ENCODE measurements around the gene DMRTC1. TPM values are rescaled to one million over a fixed set of nuclear protein-coding genes. Genes with fewer than 3 reads are reported as not detected.
"Not testable (repeated sequence)": the region's sequence is repeated elsewhere in the genome, so short reads cannot be mapped to it uniquely, and the experiment has no call there.

The DMRTC1 gene, protein sequence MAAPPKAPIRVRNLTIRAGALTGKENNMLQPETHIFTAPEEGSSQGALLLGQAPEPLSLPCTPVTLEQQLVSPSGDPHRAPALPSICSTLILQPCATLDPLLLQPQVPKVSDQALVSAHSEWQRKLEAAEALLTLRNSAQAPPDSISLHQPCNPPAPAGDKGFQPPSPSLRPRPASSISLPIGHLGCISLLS
- not detected in 2 replicates for total RNA-seq

DNA sequence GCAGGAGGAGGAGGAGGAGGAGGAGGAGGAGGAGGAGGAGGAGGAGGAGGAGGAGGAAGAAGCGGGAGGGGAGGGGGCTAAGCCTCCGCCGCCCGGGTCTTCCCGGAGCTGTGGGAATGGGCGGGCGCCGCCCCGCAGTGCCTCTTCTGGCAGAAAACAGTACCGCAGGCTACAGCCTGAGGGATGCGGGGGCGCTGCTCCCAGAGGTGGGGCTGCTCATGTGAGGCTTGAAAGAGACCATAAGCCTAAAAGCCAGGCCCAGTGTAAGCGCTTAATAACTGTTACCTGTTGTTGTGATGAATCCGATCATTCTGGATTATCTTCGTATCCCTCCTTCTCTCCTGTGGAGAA is at the start of gene DMRTC1:
TSS of gene DMRTC1 (minus strand) at position 19 of the 351 bp plus-strand sequence. CDS start 68,143 bp downstream, outside the sequence.
- H3K9me3 Mint-ChIP-seq; H3K27ac Mint-ChIP-seq; intact Hi-C loops (cut with micrococcal nuclease); H3K27me3 Mint-ChIP-seq (ENCODE audit: insufficient read depth); H3K36me3 Mint-ChIP-seq (ENCODE audit: low read depth); DNase-seq (ENCODE audit: low spot score); H3K4me3 Mint-ChIP-seq; H3K4me1 Mint-ChIP-seq (ENCODE audit: low read depth): not testable (repeated sequence)

DNA sequence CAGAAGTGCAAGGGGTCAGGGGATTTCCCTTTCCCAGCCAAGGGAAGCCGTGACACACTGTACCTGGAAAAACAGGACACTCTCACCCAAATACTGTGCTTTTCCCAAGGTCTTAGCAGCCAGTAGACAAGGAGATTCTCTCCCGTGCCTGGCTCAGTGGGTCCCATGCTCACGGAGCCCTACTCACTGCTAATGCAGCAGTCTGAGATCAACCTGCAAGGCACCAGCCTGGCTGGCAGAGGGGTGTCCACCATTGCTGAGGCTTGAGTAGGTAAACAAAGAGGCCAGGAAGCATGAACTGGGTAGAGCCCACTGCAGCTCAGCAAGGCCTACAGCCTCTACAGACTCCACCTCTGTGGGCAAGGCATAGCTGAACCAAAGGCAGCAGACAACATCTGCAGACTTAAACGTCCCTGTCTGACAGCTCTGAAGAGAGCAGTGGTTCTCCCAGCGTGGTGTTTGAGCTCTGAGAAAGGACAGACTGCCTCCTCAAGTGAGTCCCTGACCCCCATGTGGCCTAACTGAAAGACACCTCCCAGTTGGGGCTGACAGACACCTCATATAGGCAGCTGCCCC is 37.3 kb upstream of the DMRTC1 start:
- not testable (repeated sequence) for H3K9me3 Mint-ChIP-seq

DNA sequence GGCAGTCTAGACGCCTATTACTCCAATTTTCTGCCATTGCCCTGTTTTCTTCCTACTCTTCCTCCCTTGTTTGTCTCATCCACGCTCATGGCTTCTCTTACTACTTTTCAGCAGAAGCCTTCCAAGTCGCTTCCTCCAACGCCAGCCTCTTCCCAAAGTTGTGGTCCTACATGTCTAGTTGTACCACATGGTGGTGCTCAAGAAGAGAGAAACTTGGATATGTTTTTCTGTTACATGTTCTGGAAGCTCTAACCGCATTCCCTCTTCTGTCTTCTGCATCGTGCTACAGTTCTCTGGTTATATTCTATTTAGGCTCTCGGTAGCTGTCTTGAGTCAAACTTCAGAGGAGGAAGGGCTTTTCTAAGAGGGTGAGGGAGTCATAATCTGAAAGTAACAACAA is 31.2 kb upstream of the DMRTC1 start:
- H3K4me1 Mint-ChIP-seq (ENCODE audit: low read depth); DNase-seq (ENCODE audit: low spot score); H3K27ac Mint-ChIP-seq; intact Hi-C loops (cut with micrococcal nuclease); H3K36me3 Mint-ChIP-seq (ENCODE audit: low read depth); H3K4me3 Mint-ChIP-seq; H3K9me3 Mint-ChIP-seq; H3K27me3 Mint-ChIP-seq (ENCODE audit: insufficient read depth): not testable (repeated sequence)

More for the DNA sequence above, 37.3 kb upstream of the DMRTC1 start:
- H3K27me3 Mint-ChIP-seq (ENCODE audit: insufficient read depth); intact Hi-C loops (cut with micrococcal nuclease); DNase-seq (ENCODE audit: low spot score); H3K27ac Mint-ChIP-seq; H3K4me3 Mint-ChIP-seq; H3K4me1 Mint-ChIP-seq (ENCODE audit: low read depth); H3K36me3 Mint-ChIP-seq (ENCODE audit: low read depth): not testable (repeated sequence)

DNA sequence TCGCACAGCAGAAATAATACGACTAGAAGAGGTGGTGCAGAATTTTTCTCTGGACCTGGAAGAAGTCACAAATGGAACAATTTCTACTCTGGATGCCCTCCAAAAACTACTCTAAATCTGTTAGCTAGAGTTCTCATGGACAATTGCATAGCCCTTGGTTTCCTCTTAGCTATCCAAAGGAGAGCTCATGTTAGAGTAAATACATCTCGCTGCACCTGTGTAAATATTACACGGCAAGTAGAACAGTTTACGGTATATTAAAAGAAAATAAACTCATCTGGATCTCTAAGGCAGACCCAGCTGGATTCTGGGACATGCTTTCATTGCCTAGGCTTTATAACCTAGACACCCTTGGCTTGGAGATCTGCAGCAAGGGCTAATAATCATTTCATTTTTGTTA is 28.2 kb upstream of the DMRTC1 start:
- H3K4me1 Mint-ChIP-seq (ENCODE audit: low read depth); DNase-seq (ENCODE audit: low spot score); intact Hi-C loops (cut with micrococcal nuclease); H3K4me3 Mint-ChIP-seq; H3K36me3 Mint-ChIP-seq (ENCODE audit: low read depth); H3K9me3 Mint-ChIP-seq; H3K27me3 Mint-ChIP-seq (ENCODE audit: insufficient read depth); H3K27ac Mint-ChIP-seq: not testable (repeated sequence)

DNA sequence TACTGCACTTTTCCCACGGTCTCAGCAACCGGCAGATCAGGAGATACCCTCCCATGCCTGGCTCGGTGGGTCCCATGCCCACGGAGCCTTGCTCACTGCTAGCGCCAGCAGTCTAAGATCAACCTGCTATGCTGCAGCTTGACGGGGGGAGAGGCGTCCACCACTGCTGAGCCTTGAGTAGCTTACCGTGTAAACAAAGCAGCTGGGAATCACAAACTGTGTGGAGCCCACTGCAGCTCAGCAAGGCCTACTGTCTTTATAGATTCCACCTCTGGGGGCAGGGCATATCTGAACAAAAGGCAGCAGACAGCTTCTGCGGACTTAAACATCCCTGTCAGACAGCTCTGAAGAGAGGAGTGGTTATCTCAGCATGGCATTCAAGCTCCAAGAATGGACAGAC is 16.3 kb upstream of the DMRTC1 start:
- H3K27ac Mint-ChIP-seq; H3K27me3 Mint-ChIP-seq (ENCODE audit: insufficient read depth); H3K4me3 Mint-ChIP-seq; H3K4me1 Mint-ChIP-seq (ENCODE audit: low read depth); H3K9me3 Mint-ChIP-seq; H3K36me3 Mint-ChIP-seq (ENCODE audit: low read depth); DNase-seq (ENCODE audit: low spot score); intact Hi-C loops (cut with micrococcal nuclease): not testable (repeated sequence)

DNA sequence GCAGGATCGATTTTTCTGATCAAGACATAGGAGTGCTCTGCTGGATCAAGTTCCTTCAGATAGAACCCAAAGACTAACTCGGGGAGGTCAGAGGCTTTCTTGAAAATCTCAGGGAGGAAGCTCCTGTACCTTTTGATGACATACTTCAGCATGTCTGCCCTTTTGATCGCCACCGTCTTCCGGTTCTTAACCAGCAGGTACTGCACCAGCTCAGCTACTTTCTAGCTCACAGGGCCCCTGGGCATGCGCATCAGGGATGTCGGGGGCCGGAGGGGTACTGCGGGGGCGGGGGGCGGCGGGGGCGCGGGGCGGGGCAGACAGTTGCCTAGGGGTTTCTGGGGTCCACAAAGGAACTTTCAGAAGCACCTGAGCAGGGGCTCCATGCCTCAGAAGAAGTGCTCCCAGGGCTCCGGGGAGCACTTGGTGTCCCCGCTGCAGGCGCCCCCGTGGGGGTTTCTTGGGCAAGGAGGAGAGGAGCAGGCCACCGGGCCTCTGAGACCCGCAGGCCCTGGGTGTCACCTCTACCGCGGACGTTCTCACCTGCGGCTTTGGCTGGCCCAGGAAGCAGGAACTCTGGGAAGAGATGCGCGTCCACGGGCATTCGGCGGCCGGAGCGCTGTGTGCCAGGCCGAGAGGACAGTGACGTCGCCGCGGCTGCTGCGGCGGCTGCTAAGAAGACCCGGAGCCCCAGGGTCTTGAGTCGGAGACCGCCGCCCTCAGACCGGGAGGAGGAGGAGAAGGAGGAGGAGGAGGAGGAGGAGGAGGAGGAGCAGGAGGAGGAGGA is 410 bp downstream of the DMRTC1 start:
- not testable (repeated sequence) for H3K27ac Mint-ChIP-seq

DNA sequence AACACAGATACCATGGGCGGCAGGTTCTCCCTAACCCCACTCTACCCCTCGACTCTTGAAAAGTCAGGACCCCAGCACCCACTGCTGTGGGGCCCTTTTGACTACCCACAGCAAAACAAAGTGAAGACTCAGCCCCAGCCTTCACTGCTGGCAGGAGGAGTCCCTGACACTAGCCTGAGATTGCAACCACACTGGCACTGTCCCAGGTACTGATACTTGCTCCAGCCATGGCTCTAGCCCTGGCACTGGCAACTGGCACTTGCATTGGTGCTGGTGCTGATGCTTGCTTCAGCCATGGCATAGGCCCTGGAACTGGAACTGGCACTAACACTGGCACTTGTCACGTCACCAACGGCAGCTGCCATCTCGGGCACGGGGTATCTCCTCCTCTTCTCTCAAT is 1.4 kb downstream of the DMRTC1 start:
- H3K4me1 Mint-ChIP-seq (ENCODE audit: low read depth); H3K27ac Mint-ChIP-seq; H3K27me3 Mint-ChIP-seq (ENCODE audit: insufficient read depth); intact Hi-C loops (cut with micrococcal nuclease); H3K4me3 Mint-ChIP-seq; H3K9me3 Mint-ChIP-seq; H3K36me3 Mint-ChIP-seq (ENCODE audit: low read depth); DNase-seq (ENCODE audit: low spot score): not testable (repeated sequence)

More for the DNA sequence above, 410 bp downstream of the DMRTC1 start:
- DNase-seq (ENCODE audit: low spot score); H3K4me1 Mint-ChIP-seq (ENCODE audit: low read depth); intact Hi-C loops (cut with micrococcal nuclease); H3K27me3 Mint-ChIP-seq (ENCODE audit: insufficient read depth); H3K9me3 Mint-ChIP-seq; H3K4me3 Mint-ChIP-seq; H3K36me3 Mint-ChIP-seq (ENCODE audit: low read depth): not testable (repeated sequence)

DNA sequence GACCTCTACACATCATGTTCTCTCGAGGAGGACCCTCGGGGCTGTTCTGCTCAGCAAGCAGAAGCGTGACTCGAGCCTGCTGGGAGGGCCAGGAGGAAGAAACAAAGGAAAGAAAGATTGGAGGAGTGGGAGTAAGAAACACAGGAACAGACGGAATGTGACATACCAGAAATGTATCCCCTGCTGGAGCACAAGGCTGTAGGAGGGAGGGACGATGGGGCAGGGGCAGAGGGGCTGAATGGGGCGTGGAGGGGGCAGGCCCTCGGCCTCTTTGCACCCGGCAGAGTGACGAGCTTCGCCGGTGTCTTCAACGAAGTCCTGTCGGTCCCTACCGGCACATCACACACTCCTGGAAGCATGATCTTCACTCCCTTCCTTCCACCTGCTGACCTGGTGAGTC is 5.7 kb downstream of the DMRTC1 start, which contains the start of gene FAM236A:
TSS of gene FAM236A (plus strand) at position 301 of the 400 bp plus-strand sequence. CDS start at position 358, 57 bp downstream.
- H3K9me3 Mint-ChIP-seq; H3K4me1 Mint-ChIP-seq (ENCODE audit: low read depth); H3K36me3 Mint-ChIP-seq (ENCODE audit: low read depth); DNase-seq (ENCODE audit: low spot score); H3K27ac Mint-ChIP-seq; intact Hi-C loops (cut with micrococcal nuclease); H3K4me3 Mint-ChIP-seq; H3K27me3 Mint-ChIP-seq (ENCODE audit: insufficient read depth): not testable (repeated sequence)

DNA sequence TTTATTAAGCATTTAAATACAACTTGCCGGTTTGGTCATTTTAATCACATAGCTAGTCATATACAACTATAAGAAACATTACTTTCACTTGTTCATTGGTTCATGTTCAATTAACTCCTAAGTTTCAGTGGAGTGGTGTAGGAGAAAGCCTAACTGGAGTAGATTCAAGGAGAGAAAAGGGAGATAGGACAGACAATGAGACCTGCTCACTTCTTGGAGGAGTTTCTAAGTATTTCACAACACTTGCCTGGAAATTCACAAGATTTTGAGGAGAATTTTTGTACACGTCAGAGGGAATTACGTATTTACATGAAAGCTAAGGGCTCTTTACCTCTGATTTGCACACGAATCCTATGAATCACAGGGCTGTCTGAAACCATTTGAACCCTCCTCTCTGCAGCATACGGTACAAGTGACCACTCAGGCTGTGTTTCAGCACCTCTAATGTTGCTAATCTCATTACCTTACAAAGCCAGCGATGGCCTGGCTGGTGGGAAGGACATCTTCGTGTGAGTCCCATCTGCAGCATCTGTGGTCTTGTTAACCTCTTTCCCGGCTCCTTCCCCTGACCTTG is 6.7 kb downstream of the DMRTC1 start:
- H3K9me3 Mint-ChIP-seq; intact Hi-C loops (cut with micrococcal nuclease): not testable (repeated sequence)

DNA sequence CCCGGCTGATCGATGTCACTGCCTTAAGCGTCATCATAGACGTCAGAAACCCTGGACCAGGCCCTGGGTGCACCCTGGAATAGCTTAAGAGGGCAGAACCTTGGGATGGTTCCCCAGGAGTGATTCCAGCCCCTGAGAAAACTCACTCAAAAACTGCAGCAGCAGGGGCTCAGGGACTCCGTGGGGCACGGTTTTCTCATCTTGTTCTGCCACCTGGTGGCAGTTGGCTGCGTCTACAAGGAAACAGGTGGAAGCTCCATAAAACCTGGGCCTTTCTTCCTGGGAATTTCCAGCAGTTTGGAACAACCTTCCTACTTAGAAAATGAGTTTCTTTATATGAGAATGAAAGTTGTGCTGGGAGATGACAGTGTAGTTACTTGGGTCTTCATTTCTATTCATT is 7.2 kb downstream of the DMRTC1 start:
- intact Hi-C loops (cut with micrococcal nuclease); H3K36me3 Mint-ChIP-seq (ENCODE audit: low read depth); H3K27me3 Mint-ChIP-seq (ENCODE audit: insufficient read depth); H3K9me3 Mint-ChIP-seq; DNase-seq (ENCODE audit: low spot score); H3K4me1 Mint-ChIP-seq (ENCODE audit: low read depth); H3K27ac Mint-ChIP-seq; H3K4me3 Mint-ChIP-seq: not testable (repeated sequence)

More for the DNA sequence above, 6.7 kb downstream of the DMRTC1 start:
- not testable (repeated sequence) for H3K27ac Mint-ChIP-seq; DNase-seq (ENCODE audit: low spot score); H3K4me3 Mint-ChIP-seq; H3K36me3 Mint-ChIP-seq (ENCODE audit: low read depth); H3K27me3 Mint-ChIP-seq (ENCODE audit: insufficient read depth); H3K4me1 Mint-ChIP-seq (ENCODE audit: low read depth)

DNA sequence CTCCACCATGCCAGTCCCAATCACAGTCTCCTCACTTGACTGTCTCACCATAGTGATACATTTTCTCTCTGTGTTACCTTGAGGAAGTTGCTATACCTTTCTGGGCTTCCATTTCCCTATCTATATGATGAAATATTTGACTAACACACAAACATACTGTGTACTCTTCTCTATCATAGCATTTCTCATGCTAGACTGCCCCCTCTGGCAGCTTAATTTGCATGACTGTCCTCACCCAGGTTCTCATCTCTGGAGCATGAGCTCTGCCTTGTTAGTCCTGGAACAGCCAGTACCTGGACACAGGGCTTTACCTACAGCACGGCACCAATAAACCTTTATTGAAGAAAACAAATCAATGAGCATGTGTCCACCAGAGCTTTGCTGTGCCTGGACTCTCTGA is 11.4 kb downstream of the DMRTC1 start:
- intact Hi-C loops (cut with micrococcal nuclease); DNase-seq (ENCODE audit: low spot score); H3K9me3 Mint-ChIP-seq; H3K4me1 Mint-ChIP-seq (ENCODE audit: low read depth); H3K36me3 Mint-ChIP-seq (ENCODE audit: low read depth); H3K4me3 Mint-ChIP-seq; H3K27ac Mint-ChIP-seq; H3K27me3 Mint-ChIP-seq (ENCODE audit: insufficient read depth): not testable (repeated sequence)

DNA sequence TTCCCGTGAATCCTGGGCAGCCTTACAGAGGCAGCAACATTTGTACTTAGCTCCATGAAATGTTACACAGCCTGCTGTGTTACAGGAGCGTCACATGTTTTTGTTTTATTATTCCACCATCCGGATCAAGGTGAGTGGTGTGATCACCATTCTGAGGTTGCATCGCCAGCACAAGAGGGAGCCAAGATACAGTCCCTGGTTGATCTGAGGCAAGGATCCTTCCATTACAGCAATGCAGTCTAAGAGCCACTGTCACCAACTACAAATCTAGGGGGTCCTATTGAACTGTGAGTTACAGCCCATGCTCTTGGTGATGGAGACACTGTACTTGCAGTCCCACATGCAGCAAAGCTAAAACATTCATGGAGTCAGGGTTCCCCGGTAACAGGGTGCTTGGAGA is 27.5 kb downstream of the DMRTC1 start:
- intact Hi-C loops (cut with micrococcal nuclease); H3K36me3 Mint-ChIP-seq (ENCODE audit: low read depth); H3K27me3 Mint-ChIP-seq (ENCODE audit: insufficient read depth); H3K9me3 Mint-ChIP-seq; H3K27ac Mint-ChIP-seq; DNase-seq (ENCODE audit: low spot score); H3K4me1 Mint-ChIP-seq (ENCODE audit: low read depth); H3K4me3 Mint-ChIP-seq: not testable (repeated sequence)

DNA sequence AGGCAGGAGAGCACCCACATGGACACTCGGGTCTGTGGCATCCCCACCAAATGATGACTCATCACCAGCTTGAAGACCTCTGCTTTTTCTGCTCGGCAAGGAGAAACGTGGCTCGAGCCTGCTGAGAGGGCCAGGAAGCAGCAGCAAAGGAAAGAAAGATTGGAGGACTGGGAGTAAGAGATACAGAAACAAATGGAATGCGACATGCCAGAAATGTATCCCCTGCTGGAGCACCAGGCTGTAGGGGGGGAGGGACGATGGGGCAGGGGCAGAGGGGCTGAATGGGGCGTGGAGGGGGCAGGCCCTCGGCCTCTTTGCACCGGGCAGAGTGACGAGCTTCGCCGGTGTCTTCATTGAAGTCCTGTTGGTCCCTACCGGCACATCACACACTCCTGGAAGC is 31.3 kb downstream of the DMRTC1 start, which contains the start of gene FAM236C:
TSS of gene FAM236C (plus strand) at position 301 of the 400 bp plus-strand sequence. CDS start 100 bp downstream, outside the sequence.
- DNase-seq (ENCODE audit: low spot score); H3K36me3 Mint-ChIP-seq (ENCODE audit: low read depth); intact Hi-C loops (cut with micrococcal nuclease); H3K4me3 Mint-ChIP-seq; H3K4me1 Mint-ChIP-seq (ENCODE audit: low read depth); H3K27ac Mint-ChIP-seq; H3K27me3 Mint-ChIP-seq (ENCODE audit: insufficient read depth); H3K9me3 Mint-ChIP-seq: not testable (repeated sequence)

Data from activated T-helper 1 cell treated with anti-CD3 and anti-CD28 coated beads, Interleukin-12 subunit alpha, Interleukin-12 subunit beta, Interleukin-2, Interleukin-4 antibody, amounts not matched to agents 30 ng/mL and 10 ng/mL and 1 ng/mL, durations not matched to agents 14 hours and 24 hours and 36 hours (primary cell).